ENCODE measurements around the gene MAP6. TPM values are rescaled to one million over a fixed set of nuclear protein-coding genes. Genes with fewer than 3 reads are reported as not detected.

Gene MAP6
- total and polyA plus RNA-seq, 9 of the 15 experiments (the other 6 are each of a cell fraction or from before 2014, with no cell fraction given) = not detected

- TF ChIP-seq CTCFL (IDR thresholded peaks at IDR 0.05; ENCODE audit: borderline replicate concordance, insufficient read depth, low read depth, low read length, poor library complexity, severe bottlenecking) (no peak), PCBP2 (IDR thresholded peaks at IDR 0.05; ENCODE audit: low read depth, low read length, poor library complexity, severe bottlenecking) (no peak), GTF2E2 (tag; IDR thresholded peaks at IDR 0.05) (no peak)
Observed at GRCh38 chr11:75653532-75653931, 15.3 kb downstream of the MAP6 start (continued).

- Histone ChIP-seq H3K4me1 (replicated peaks in 1 of 2; ENCODE audit: control insufficient read depth in 2 of 2, insufficient read depth in 2 of 2, low read length in 2 of 2) (no peaks in the 10 kb centered on the region; a peak in 1 of 5 replicates), H2AFZ (ENCODE audit: low read depth, low read length) (no peak overlapping the region), H3K4me2 (ENCODE audit: insufficient read depth, low read length) (no peak overlapping the region), H3K36me3 (ENCODE audit: control insufficient read depth, insufficient read depth, low read length) (no peaks in the 10 kb centered on the region), H3K9me1 (ENCODE audit: control insufficient read depth, insufficient read depth, low read length) (no peaks in the 10 kb centered on the region), H3K9me3 (replicated peaks; ENCODE audit: control insufficient read depth, insufficient read depth, low read depth, low read length) (no peaks in the 10 kb centered on the region), H3K79me2 (ENCODE audit: control insufficient read depth, insufficient read depth, low read length) (no peaks in the 10 kb centered on the region), H3K4me3 (no peak overlapping the region), H3K27ac (ENCODE audit: extremely low read depth, low read depth, low read length) (no peak overlapping the region), H3K9ac (ENCODE audit: insufficient read depth in 1 of 2, low read depth in 2 of 2, low read length in 2 of 2) (no peak overlapping the region), H4K20me1 (replicated peaks; ENCODE audit: control insufficient read depth, insufficient read depth, low read length) (no peaks in the 10 kb centered on the region), H3K27me3 (ENCODE audit: control insufficient read depth in 2 of 2, insufficient read depth in 2 of 2, low read length in 2 of 2) (peaks cover 15 to 22% of the 10 kb centered on the region in 2 experiments; a peak in 4 of 5 replicates)
- no TSS peak for BruUV-seq (replicated peaks)
- no peak for DNase-seq (ENCODE audit: extremely low read depth in 1 of 4, low spot score in 3 of 4)
- ChIA-PET CTCF (ENCODE audit: low intra/inter-chr PET ratio) (no interaction called here), POLR2A (no interaction called here)
- in situ Hi-C loops (cut with MboI) (no loop called here), intact Hi-C loops (cut with micrococcal nuclease) (no loop called here)
- no peak for ATAC-seq
- TF ChIP-seq LARP7 (IDR thresholded peaks at IDR 0.05) (no peak), EP400 (IDR thresholded peaks at IDR 0.05) (no peak), ZC3H4 (CRISPR knock-in tag; IDR thresholded peaks at IDR 0.05; ENCODE audit: borderline replicate concordance) (no peak), KLF13 (tag; IDR thresholded peaks at IDR 0.05; ENCODE audit: borderline replicate concordance, low read depth) (no peak), ZEB2 (IDR thresholded peaks at IDR 0.05) (no peak), ESRRB (CRISPR knock-in tag; IDR thresholded peaks at IDR 0.05; ENCODE audit: borderline replicate concordance) (no peak), ZNF695 (CRISPR knock-in tag; IDR thresholded peaks at IDR 0.05) (no peak), ZNF133 (CRISPR knock-in tag; IDR thresholded peaks at IDR 0.05) (no peak), BMI1 (IDR thresholded peaks at IDR 0.05; ENCODE audit: low read length) (no peak), CGGBP1 (CRISPR knock-in tag; IDR thresholded peaks at IDR 0.05) (no peak), GATAD2A (IDR thresholded peaks at IDR 0.05) (no peak), ZNF589 (CRISPR knock-in tag; IDR thresholded peaks at IDR 0.05; ENCODE audit: low read depth) (no peak)
- TF ChIP-seq, protein P1, sequence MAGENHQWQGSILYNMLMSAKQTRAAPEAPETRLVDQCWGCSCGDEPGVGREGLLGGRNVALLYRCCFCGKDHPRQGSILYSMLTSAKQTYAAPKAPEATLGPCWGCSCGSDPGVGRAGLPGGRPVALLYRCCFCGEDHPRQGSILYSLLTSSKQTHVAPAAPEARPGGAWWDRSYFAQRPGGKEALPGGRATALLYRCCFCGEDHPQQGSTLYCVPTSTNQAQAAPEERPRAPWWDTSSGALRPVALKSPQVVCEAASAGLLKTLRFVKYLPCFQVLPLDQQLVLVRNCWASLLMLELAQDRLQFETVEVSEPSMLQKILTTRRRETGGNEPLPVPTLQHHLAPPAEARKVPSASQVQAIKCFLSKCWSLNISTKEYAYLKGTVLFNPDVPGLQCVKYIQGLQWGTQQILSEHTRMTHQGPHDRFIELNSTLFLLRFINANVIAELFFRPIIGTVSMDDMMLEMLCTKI (IDR thresholded peaks at IDR 0.05; ENCODE audit: partially characterized antibody) = no peak
- WGBS (ENCODE audit: insufficient coverage, low coverage, missing lambda C conversion rate) = 3% methylated on average over 5 of the region's 6 CpGs
- FAIRE-seq = no peak
Observed at GRCh38 chr11:75652936-75653335, 15.9 kb downstream of the MAP6 start.

Measured in K562 (cell line).